SU-DHL-6 (cell line): ENCODE measurements around the gene ROCK2.

Experiments used
- CTCF ChIP-seq: fragments of 200-600 bp; sonication (generic); IDR thresholded peaks from one replicate; pipeline ENCODE4 v1.5.1; 2017; ENCODE audit warnings: antibody characterized with exemption, mild to moderate bottlenecking, low read length, moderate library complexity; ENCODE audit not compliant: insufficient read depth, poor library complexity, severe bottlenecking
- EZH2phosphoT487 ChIP-seq: fragments of 200-600 bp; sonication (generic), shearing (Covaris generic); conservative IDR thresholded peaks from 2 replicates; pipeline ENCODE4 v1.6.1; 2018; ENCODE audit warnings: mild to moderate bottlenecking, antibody characterized with exemption, low read length, moderate library complexity, mixed read lengths

DNA sequence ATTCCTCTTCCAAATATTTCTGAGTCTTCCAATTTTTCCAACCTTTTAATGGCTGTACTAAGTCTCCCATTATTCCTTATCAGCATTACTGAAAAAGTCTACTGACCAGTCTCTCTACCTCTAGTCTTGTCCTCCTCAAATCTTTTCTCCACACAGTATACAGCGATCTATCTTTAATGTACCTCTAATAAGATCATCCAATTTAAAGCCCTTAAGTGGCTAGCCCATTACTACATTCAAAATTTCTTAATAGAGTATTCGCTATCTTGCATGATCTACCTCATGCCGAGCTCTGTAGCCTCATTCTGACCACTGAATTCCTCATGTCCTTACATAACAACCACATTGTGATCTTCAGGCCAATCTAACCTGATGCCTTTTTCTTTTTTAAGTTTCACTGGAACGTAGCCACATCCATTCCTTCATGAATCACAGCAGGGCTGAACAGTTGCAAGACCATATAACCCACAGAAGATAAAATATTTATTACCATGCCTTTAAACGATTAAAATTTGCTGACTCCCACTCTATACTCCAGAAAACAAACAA is 131.3 kb downstream of the ROCK2 start:
- TF ChIP-seq EZH2phosphoT487 (no peak), CTCF (no peak)
